ENCODE results near the gene SARDH.
"Not testable (repeated sequence)": the region's sequence is repeated elsewhere in the genome, so short reads cannot be mapped to it uniquely, and the experiment has no call there.

The SARDH gene

GRCh38 chr9:133640580-133641395 is 97.4 kb downstream of the SARDH start:
- no peak for DNase-seq

- no peak for DNase-seq
Measured at GRCh38 chr9:133640160-133640559, 98.0 kb downstream of the SARDH start.

GRCh38 chr9:133639613-133640012 is 98.5 kb downstream of the SARDH start:
- no peak for DNase-seq

- no peak for DNase-seq
Measured at GRCh38 chr9:133638711-133639110, 99.4 kb downstream of the SARDH start.

GRCh38 chr9:133638076-133638475 is 100.1 kb downstream of the SARDH start:
- no peak for DNase-seq

GRCh38 chr9:133637451-133638055 is 100.6 kb downstream of the SARDH start:
- no peak for DNase-seq

- no peak for DNase-seq
Measured at GRCh38 chr9:133636902-133637301, 101.2 kb downstream of the SARDH start.

- no peak for DNase-seq
Measured at GRCh38 chr9:133635533-133636531, 102.3 kb downstream of the SARDH start, which contains the start of gene DBH. TSS of gene DBH (plus strand) at chr9:133636363. CDS start at chr9:133636372, 9 bp downstream.

GRCh38 chr9:133635098-133635497 is 103.1 kb downstream of the SARDH start:
- DNase-seq, result no peak

- DNase-seq, result peak; percentile 76
Measured at GRCh38 chr9:133634081-133634691, 104.0 kb downstream of the SARDH start.

- DNase-seq, result no peak
Measured at GRCh38 chr9:133633681-133634080, 104.5 kb downstream of the SARDH start.

- DNase-seq, result no peak
Measured at GRCh38 chr9:133632806-133633680, 105.1 kb downstream of the SARDH start.

GRCh38 chr9:133631111-133631510 is 107.0 kb downstream of the SARDH start:
- DNase-seq, result no peak

- no peak for DNase-seq
Measured at GRCh38 chr9:133629221-133630110, 108.7 kb downstream of the SARDH start.

GRCh38 chr9:133628766-133629165 is 109.4 kb downstream of the SARDH start:
- DNase-seq, result no peak

- no peak for DNase-seq
Measured at GRCh38 chr9:133627341-133627740, 110.8 kb downstream of the SARDH start.

- not testable (repeated sequence) for DNase-seq
Measured at GRCh38 chr9:133626008-133626407, 112.1 kb downstream of the SARDH start.

GRCh38 chr9:133622555-133622954 is 115.6 kb downstream of the SARDH start:
- DNase-seq, result no peak

- DNase-seq, result no peak
Measured at GRCh38 chr9:133621725-133622267, 116.4 kb downstream of the SARDH start.

GRCh38 chr9:133619791-133620190 is 118.4 kb downstream of the SARDH start:
- no peak for DNase-seq
